Dedifferentiated amniotic fluid mesenchymal stem cell (primary cell): ENCODE measurements around the gene GNAO1.

Experiments
- DNase-seq: peaks from one replicate; pipeline ENCODE4 v3.0.0-alpha.2; 2016; ENCODE audit errors: extremely low spot score

Gene GNAO1

GRCh38 chr16:56289862-56290261 is 98.6 kb downstream of the GNAO1 start:
- DNase-seq, result no peak

- no peak for DNase-seq
Measured at GRCh38 chr16:56294014-56294413, 102.7 kb downstream of the GNAO1 start.

- no peak for DNase-seq
Measured at GRCh38 chr16:56294579-56294978, 103.3 kb downstream of the GNAO1 start.

GRCh38 chr16:56295059-56295665 is 103.9 kb downstream of the GNAO1 start:
- DNase-seq, result no peak

- DNase-seq, result no peak
Measured at GRCh38 chr16:56295739-56296527, 104.6 kb downstream of the GNAO1 start.

GRCh38 chr16:56297684-56298083 is 106.4 kb downstream of the GNAO1 start:
- DNase-seq, result no peak

- DNase-seq, result no peak
Measured at GRCh38 chr16:56298116-56298515, 106.8 kb downstream of the GNAO1 start.

GRCh38 chr16:56298948-56299596 is 107.8 kb downstream of the GNAO1 start:
- DNase-seq, result no peak

GRCh38 chr16:56300242-56300623 is 108.9 kb downstream of the GNAO1 start:
- DNase-seq, result no peak

- DNase-seq, result no peak
Measured at GRCh38 chr16:56300891-56301850, 109.9 kb downstream of the GNAO1 start.

- DNase-seq, result no peak
Measured at GRCh38 chr16:56302506-56302905, 111.2 kb downstream of the GNAO1 start.

- DNase-seq, result no peak
Measured at GRCh38 chr16:56303066-56303715, 111.9 kb downstream of the GNAO1 start.

GRCh38 chr16:56303880-56304279 is 112.6 kb downstream of the GNAO1 start:
- no peak for DNase-seq

- no peak for DNase-seq
Measured at GRCh38 chr16:56305956-56306565, 114.8 kb downstream of the GNAO1 start.

- DNase-seq, result no peak
Measured at GRCh38 chr16:56306690-56307533, 115.6 kb downstream of the GNAO1 start.

- DNase-seq, result no peak
Measured at GRCh38 chr16:56307534-56307873, 116.2 kb downstream of the GNAO1 start.

GRCh38 chr16:56309008-56309407 is 117.7 kb downstream of the GNAO1 start:
- DNase-seq, result no peak

GRCh38 chr16:56310690-56311089 is 119.4 kb downstream of the GNAO1 start:
- DNase-seq, result no peak

- no peak for DNase-seq
Measured at GRCh38 chr16:56311208-56312027, 120.1 kb downstream of the GNAO1 start.
